MM.1S (cell line): ENCODE data around the gene PIR.

ENCODE experiments used
- DNase-seq: peaks from one replicate; pipeline ENCODE4 v3.0.0-alpha.2; 2015
- H2AFZ ChIP-seq: fragments of 300-600 bp; sonication (generic); 2 replicates; pipeline ENCODE4 v1.6.0; 2016; ENCODE audit warnings: antibody characterized with exemption, low read length
- H3F3A ChIP-seq: fragments of 300-600 bp; sonication (generic); 2 replicates; pipeline ENCODE4 v1.6.1; 2016; ENCODE audit warnings: mild to moderate bottlenecking, antibody characterized with exemption, low read length, moderate library complexity, mixed read lengths; ENCODE audit not compliant: insufficient read depth
- H3K27ac ChIP-seq: fragments of 300-600 bp; sonication (generic); 2 replicates; pipeline ENCODE4 v1.5.1; 2016; ENCODE audit warnings: mild to moderate bottlenecking, low read length
- H3K27me3 ChIP-seq: fragments of 300-600 bp; sonication (generic); replicated peaks from 2 replicates; pipeline ENCODE4 v1.6.0; 2016; ENCODE audit warnings: low read length; ENCODE audit not compliant: insufficient read depth
- H3K36me3 ChIP-seq: fragments of 300-600 bp; sonication (generic); replicated peaks from 2 replicates; pipeline ENCODE4 v1.6.1; 2016; ENCODE audit warnings: mild to moderate bottlenecking, low read length, mixed read lengths; ENCODE audit not compliant: insufficient read depth
- H3K4me1 ChIP-seq: fragments of 300-600 bp; sonication (generic); 2 replicates; pipeline ENCODE4 v1.6.1; 2016; ENCODE audit warnings: low read length, mixed read lengths
- H3K4me2 ChIP-seq: fragments of 300-600 bp; sonication (generic); 2 replicates; pipeline ENCODE4 v1.6.0; 2016; ENCODE audit warnings: low read depth, low read length
- H3K4me3 ChIP-seq: fragments of 300-600 bp; sonication (generic); 2 replicates; pipeline ENCODE4 v1.5.1; 2016; ENCODE audit warnings: low read length, mixed read lengths
- H3K79me2 ChIP-seq: fragments of 300-600 bp; sonication (generic); 2 replicates; pipeline ENCODE4 v1.6.1; 2016; ENCODE audit warnings: mixed run types, low read length, mixed read lengths
- H3K9ac ChIP-seq: fragments of 300-600 bp; sonication (generic); 2 replicates; pipeline ENCODE4 v1.6.1; 2016; ENCODE audit warnings: low read length, mixed read lengths
- H3K9me2 ChIP-seq: fragments of 300-600 bp; sonication (generic); replicated peaks from 2 replicates; pipeline ENCODE4 v1.6.1; 2016; ENCODE audit warnings: mild to moderate bottlenecking, low read length, mixed read lengths; ENCODE audit not compliant: insufficient read depth
- H3K9me3 ChIP-seq: fragments of 300-600 bp; sonication (generic); replicated peaks from 2 replicates; pipeline ENCODE4 v1.6.1; 2016; ENCODE audit warnings: mild to moderate bottlenecking, low read length, mixed read lengths; ENCODE audit not compliant: insufficient read depth
- H4K20me1 ChIP-seq: fragments of 300-600 bp; sonication (generic); 2 replicates; pipeline ENCODE4 v1.6.1; 2016; ENCODE audit warnings: mild to moderate bottlenecking, low read length, moderate library complexity, mixed read lengths; ENCODE audit not compliant: insufficient read depth
- EZH2 ChIP-seq: fragments of 300-600 bp; sonication (generic); optimal IDR thresholded peaks from 2 replicates; pipeline ENCODE3; 2017; ENCODE audit warnings: low read depth, mild to moderate bottlenecking, antibody characterized with exemption, low read length, mixed read lengths
- EZH2phosphoT487 ChIP-seq: fragments of 300-600 bp; sonication (generic); IDR thresholded peaks from 2 replicates; pipeline ENCODE4 v1.6.1; 2018; ENCODE audit warnings: antibody characterized with exemption, low read length
- TF ChIP-seq, protein P1 (sequence below): fragments of 300-600 bp; sonication (generic); IDR thresholded peaks from 2 replicates; pipeline ENCODE4 v1.5.1; 2016; ENCODE audit warnings: antibody characterized with exemption, low read length, mixed read lengths

PIR gene

DNA sequence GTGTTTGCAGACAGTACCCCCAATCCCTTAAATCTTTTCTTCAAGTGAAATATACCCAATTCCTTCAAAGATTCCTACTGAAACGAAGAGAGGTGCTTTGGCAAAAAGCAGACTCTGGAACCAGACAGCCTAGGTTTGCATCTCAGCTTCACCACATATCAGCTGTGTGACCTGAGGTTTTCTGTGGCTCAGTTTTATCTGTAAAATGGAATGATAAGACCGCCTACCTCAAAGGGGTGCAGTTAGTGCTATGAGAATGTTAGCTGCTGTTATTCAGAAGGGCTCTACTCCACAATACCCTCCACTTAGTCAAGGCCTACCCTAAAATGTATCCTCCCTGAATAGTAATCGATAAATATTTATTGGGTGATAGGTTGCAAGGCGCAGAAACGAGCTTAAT, 664 bp downstream of the PIR start:
- Histone ChIP-seq H3K9ac (peak overlapping the region; percentile 66), H3K27ac (peak overlapping the region; percentile 50; the same call in 1 of the 2 replicates), H3K79me2 (no peaks in the 10 kb centered on the region)

GRCh38 chrX:15483891-15484290, 9.2 kb downstream of the PIR start:
- TF ChIP-seq EZH2phosphoT487, result no peak
- TF ChIP-seq, protein P1, sequence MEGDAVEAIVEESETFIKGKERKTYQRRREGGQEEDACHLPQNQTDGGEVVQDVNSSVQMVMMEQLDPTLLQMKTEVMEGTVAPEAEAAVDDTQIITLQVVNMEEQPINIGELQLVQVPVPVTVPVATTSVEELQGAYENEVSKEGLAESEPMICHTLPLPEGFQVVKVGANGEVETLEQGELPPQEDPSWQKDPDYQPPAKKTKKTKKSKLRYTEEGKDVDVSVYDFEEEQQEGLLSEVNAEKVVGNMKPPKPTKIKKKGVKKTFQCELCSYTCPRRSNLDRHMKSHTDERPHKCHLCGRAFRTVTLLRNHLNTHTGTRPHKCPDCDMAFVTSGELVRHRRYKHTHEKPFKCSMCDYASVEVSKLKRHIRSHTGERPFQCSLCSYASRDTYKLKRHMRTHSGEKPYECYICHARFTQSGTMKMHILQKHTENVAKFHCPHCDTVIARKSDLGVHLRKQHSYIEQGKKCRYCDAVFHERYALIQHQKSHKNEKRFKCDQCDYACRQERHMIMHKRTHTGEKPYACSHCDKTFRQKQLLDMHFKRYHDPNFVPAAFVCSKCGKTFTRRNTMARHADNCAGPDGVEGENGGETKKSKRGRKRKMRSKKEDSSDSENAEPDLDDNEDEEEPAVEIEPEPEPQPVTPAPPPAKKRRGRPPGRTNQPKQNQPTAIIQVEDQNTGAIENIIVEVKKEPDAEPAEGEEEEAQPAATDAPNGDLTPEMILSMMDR, result no peak
- TF ChIP-seq EZH2, result no peak
- DNase-seq, result no peak

More for the DNA sequence above, 664 bp downstream of the PIR start:
- Histone ChIP-seq H3K4me1 (peaks cover 4% of the 10 kb centered on the region; the same call in 1 of the 2 replicates), H4K20me1 (no peaks in the 10 kb centered on the region), H3K36me3 (no peaks in the 10 kb centered on the region), H3K4me2 (peak overlapping the region; percentile 63), H3F3A (no peaks in the 10 kb centered on the region), H2AFZ (peak overlapping the region; percentile 40), H3K9me2 (no peaks in the 10 kb centered on the region), H3K27me3 (no peaks in the 10 kb centered on the region), H3K4me3 (peak overlapping the region; percentile 69), H3K9me3 (no peaks in the 10 kb centered on the region)
- TF ChIP-seq EZH2phosphoT487 (no peak), EZH2 (no peak)
- TF ChIP-seq, protein P1, result no peak
- DNase-seq, result no peak

DNA sequence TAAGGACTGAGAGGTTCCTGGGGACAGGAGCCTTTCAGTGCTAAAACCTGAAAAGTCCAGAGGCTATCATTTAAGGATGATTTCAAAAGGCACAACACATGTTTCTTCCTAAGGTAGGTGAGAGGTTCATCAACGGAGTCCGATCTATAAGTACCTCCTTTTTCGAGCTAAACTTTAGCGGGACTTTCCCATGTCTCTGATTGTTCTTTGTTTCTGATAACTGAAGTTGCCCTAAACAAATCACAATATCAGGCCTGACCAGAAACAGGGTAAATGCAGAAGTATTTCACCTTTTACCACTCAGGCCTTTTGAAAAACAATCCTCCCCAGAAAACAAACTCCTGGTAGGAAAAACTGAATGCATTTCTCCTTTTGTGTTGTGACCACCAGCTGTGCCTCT, 17.6 kb downstream of the PIR start:
- TF ChIP-seq, protein P1, result no peak
- TF ChIP-seq EZH2, result no peak
- TF ChIP-seq EZH2phosphoT487, result no peak
- no peak overlapping the region for H3K27ac ChIP-seq
- no peak overlapping the region for H3K9ac ChIP-seq
- H3K4me3 ChIP-seq, result no peak overlapping the region
- H3F3A ChIP-seq, result no peaks in the 10 kb centered on the region
- H2AFZ ChIP-seq, result no peak overlapping the region
- no peaks in the 10 kb centered on the region for H3K9me2 ChIP-seq
- no peaks in the 10 kb centered on the region for H3K9me3 ChIP-seq
- H3K4me2 ChIP-seq, result no peak overlapping the region
- H4K20me1 ChIP-seq, result no peaks in the 10 kb centered on the region
- no peak for DNase-seq
- H3K79me2 ChIP-seq, result no peaks in the 10 kb centered on the region
- H3K27me3 ChIP-seq, result no peaks in the 10 kb centered on the region
- H3K4me1 ChIP-seq, result 0 out of 2 replicates have a peak, but pooled peaks cover 5% of the 10 kb centered on the region
- no peaks in the 10 kb centered on the region for H3K36me3 ChIP-seq

More at GRCh38 chrX:15483891-15484290, 9.2 kb downstream of the PIR start:
- H3K79me2 ChIP-seq, result no peaks in the 10 kb centered on the region
- no peaks in the 10 kb centered on the region for H3K36me3 ChIP-seq
- H3K9ac ChIP-seq, result no peak overlapping the region
- no peaks in the 10 kb centered on the region for H3F3A ChIP-seq
- no peaks in the 10 kb centered on the region for H4K20me1 ChIP-seq
- no peaks in the 10 kb centered on the region for H3K9me3 ChIP-seq
- no peaks in the 10 kb centered on the region for H3K4me1 ChIP-seq
- H2AFZ ChIP-seq, result no peak overlapping the region
- no peaks in the 10 kb centered on the region for H3K27me3 ChIP-seq
- H3K9me2 ChIP-seq, result no peaks in the 10 kb centered on the region
- H3K4me3 ChIP-seq, result no peak overlapping the region
- H3K4me2 ChIP-seq, result no peak overlapping the region
- no peak overlapping the region for H3K27ac ChIP-seq
